A549 (cell line): ENCODE measurements around the gene PPFIA4.

Experiments
- CHD2 ChIP-seq: fragments of 150-350 bp; IDR thresholded peaks from 2 replicates; pipeline ENCODE4 v1.6.1; 2014; ENCODE audit warnings: low read length; ENCODE audit not compliant: partially characterized antibody
- CTCF ChIP-seq: fragments of >200 bp; sonication (Bioruptor Twin); formaldehyde crosslinking; IDR thresholded peaks from 3 replicates; pipeline ENCODE4 v1.5.1; 2016
- EP300 ChIP-seq, 2 experiments: fragments of >200 bp; sonication (Bioruptor Twin); formaldehyde crosslinking; IDR thresholded peaks; 2 replicates in 1 of 2; 3 replicates in 1 of 2; pipeline ENCODE4 v1.6.1; 2016 to 2017
- FOXS1 ChIP-seq: fragments of 250-450 bp; sonication (Bioruptor Pico); IDR thresholded peaks from 2 replicates; pipeline ENCODE4 v1.5.0; 2020; ENCODE audit warnings: mild to moderate bottlenecking, moderate library complexity
- POLR2A ChIP-seq: IDR thresholded peaks from 2 replicates; pipeline ENCODE4 v1.6.1; 2012; ENCODE audit warnings: mild to moderate bottlenecking, low read length
- RAD21 ChIP-seq, 2 experiments: fragments of >200 bp in 1 of 2; sonication (Bioruptor Twin) in 1 of 2; formaldehyde crosslinking in 1 of 2; IDR thresholded peaks in 1 of 2; conservative IDR thresholded peaks in 1 of 2; 2 replicates in 1 of 2; 3 replicates in 1 of 2; pipeline ENCODE4 v1.6.1; 2012 to 2018; ENCODE audit warnings: inconsistent platforms in 1 of 2
- RCOR1 ChIP-seq: fragments of 150-350 bp; IDR thresholded peaks from 2 replicates; pipeline ENCODE4 v1.6.1; 2014; ENCODE audit warnings: antibody characterized with exemption, low read length, low read depth

DNA sequence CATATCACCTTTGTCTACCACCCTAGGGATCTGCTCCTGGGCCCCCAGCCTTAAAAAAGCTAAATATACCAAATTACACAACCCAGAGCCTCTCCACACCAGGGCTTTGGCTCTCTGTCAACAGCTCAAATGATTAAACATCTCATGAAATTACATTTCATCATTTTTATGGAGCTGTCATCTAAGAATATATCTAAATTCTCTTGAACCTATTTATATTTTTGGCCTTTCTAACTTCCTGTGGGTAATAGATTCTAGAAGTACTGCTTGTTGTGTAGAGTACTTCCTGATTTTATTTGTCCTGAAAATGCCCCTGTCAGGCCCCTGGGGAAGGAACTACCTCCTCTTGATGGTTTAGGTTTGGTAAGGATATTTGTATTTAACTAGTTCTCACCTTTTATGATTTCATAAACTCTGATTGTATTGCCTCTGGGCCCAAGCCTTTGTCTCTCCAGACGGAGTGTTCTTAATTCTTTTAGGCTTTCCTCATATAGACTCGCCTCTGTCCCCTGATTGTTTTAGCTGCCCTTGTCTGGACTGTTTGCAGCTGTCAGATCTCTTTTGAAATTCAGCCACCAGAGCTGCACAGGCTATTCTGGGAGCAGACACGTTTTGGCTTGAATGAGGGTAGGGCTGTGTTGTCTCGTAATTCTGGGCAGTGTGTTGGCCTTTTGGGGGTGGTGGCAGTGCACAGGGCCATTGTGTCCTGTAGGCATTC lies 42.9 kb downstream of the PPFIA4 start:
- TF ChIP-seq RAD21 (conservative IDR thresholded peaks at IDR 0.05 in 1 of 2, IDR thresholded peaks at IDR 0.05 in 1 of 2) (no peak), FOXS1 (no peak), EP300 (IDR thresholded peaks at IDR 0.05) (no peak), CTCF (no peak), RCOR1 (no peak), CHD2 (no peak), POLR2A (no peak)
